ENCODE data around the gene YY1AP1.
"Not testable (repeated sequence)": the region's sequence is repeated elsewhere in the genome, so short reads cannot be mapped to it uniquely, and the experiment has no call there.

YY1AP1 gene

GRCh38 chr1:155719703-155720102, 31.1 kb upstream of the YY1AP1 start:
- DNase-seq, result no peak
- Histone ChIP-seq H2AFZ (ENCODE audit: low read depth, low read length) (no peak overlapping the region), H3K36me3 (ENCODE audit: insufficient read depth, low read length) (peaks cover 50% of the 10 kb centered on the region), H3K4me3 (ENCODE audit: low read depth in 1 of 2, low read length in 2 of 2) (no peak overlapping the region), H3K4me1 (ENCODE audit: insufficient read depth, low read length) (no peaks in the 10 kb centered on the region), H3K27me3 (ENCODE audit: insufficient read depth, low read length, poor library complexity) (no peaks in the 10 kb centered on the region), H3K9ac (ENCODE audit: low read depth, low read length) (no peak overlapping the region), H4K20me1 (ENCODE audit: insufficient read depth, low read length) (0 out of 2 replicates have a peak, but pooled peaks cover 3% of the 10 kb centered on the region), H3K4me2 (ENCODE audit: insufficient read depth, low read length) (no peak overlapping the region), H3K9me3 (ENCODE audit: insufficient read depth, low read length, severe bottlenecking) (no peaks in the 10 kb centered on the region), H3K79me2 (ENCODE audit: insufficient read depth, low read length) (peaks cover 15% of the 10 kb centered on the region; the same call in 1 of the 2 replicates), H3K27ac (ENCODE audit: low read length) (no peak overlapping the region)
- TF ChIP-seq EZH2 (IDR thresholded peaks at IDR 0.05; ENCODE audit: borderline replicate concordance, low read depth, low read length, severe bottlenecking) (no peak), CTCF (IDR thresholded peaks at IDR 0.05; ENCODE audit: borderline replicate concordance, extremely low read depth, low read length, poor library complexity, severe bottlenecking) (no peak)
- ATAC-seq (ENCODE audit: insufficient read depth, low read depth), result no peak

GRCh38 chr1:155718524-155719115, 30.0 kb upstream of the YY1AP1 start:
- not testable (repeated sequence) for H3K9ac ChIP-seq (ENCODE audit: low read depth, low read length); H3K4me3 ChIP-seq (ENCODE audit: low read depth in 1 of 2, low read length in 2 of 2); H3K4me2 ChIP-seq (ENCODE audit: insufficient read depth, low read length); H3K9me3 ChIP-seq (ENCODE audit: insufficient read depth, low read length, severe bottlenecking); H3K4me1 ChIP-seq (ENCODE audit: insufficient read depth, low read length); H3K27ac ChIP-seq (ENCODE audit: low read length); H2AFZ ChIP-seq (ENCODE audit: low read depth, low read length); H3K27me3 ChIP-seq (ENCODE audit: insufficient read depth, low read length, poor library complexity); DNase-seq; ATAC-seq (ENCODE audit: insufficient read depth, low read depth); H4K20me1 ChIP-seq (ENCODE audit: insufficient read depth, low read length)
- Histone ChIP-seq H3K36me3 (ENCODE audit: insufficient read depth, low read length) (peaks cover 56% of the 10 kb centered on the region), H3K79me2 (ENCODE audit: insufficient read depth, low read length) (peaks cover 25% of the 10 kb centered on the region)

GRCh38 chr1:155717041-155717440, 28.5 kb upstream of the YY1AP1 start:
- no peaks in the 10 kb centered on the region for H3K4me1 ChIP-seq (ENCODE audit: insufficient read depth, low read length)
- 0 out of 2 replicates have a peak, but pooled peaks cover 3% of the 10 kb centered on the region for H4K20me1 ChIP-seq (ENCODE audit: insufficient read depth, low read length)
- peaks cover 61% of the 10 kb centered on the region for H3K36me3 ChIP-seq (ENCODE audit: insufficient read depth, low read length)
- peaks cover 27% of the 10 kb centered on the region for H3K79me2 ChIP-seq (ENCODE audit: insufficient read depth, low read length)
- DNase-seq (no peak), ATAC-seq (ENCODE audit: insufficient read depth, low read depth) (no peak)
- H3K9ac ChIP-seq (ENCODE audit: low read depth, low read length), result no peak overlapping the region
- H3K4me3 ChIP-seq (ENCODE audit: low read depth in 1 of 2, low read length in 2 of 2), result no peak overlapping the region
- H3K9me3 ChIP-seq (ENCODE audit: insufficient read depth, low read length, severe bottlenecking), result no peaks in the 10 kb centered on the region
- H3K27ac ChIP-seq (ENCODE audit: low read length), result no peak overlapping the region
- H2AFZ ChIP-seq (ENCODE audit: low read depth, low read length), result no peak overlapping the region
- no peak for TF ChIP-seq CTCF (IDR thresholded peaks at IDR 0.05; ENCODE audit: borderline replicate concordance, extremely low read depth, low read length, poor library complexity, severe bottlenecking)
- TF ChIP-seq EZH2 (IDR thresholded peaks at IDR 0.05; ENCODE audit: borderline replicate concordance, low read depth, low read length, severe bottlenecking), result no peak
- no peak overlapping the region for H3K4me2 ChIP-seq (ENCODE audit: insufficient read depth, low read length)
- no peaks in the 10 kb centered on the region for H3K27me3 ChIP-seq (ENCODE audit: insufficient read depth, low read length, poor library complexity)

- Histone ChIP-seq H3K9me3 (ENCODE audit: insufficient read depth, low read length, severe bottlenecking) (no peaks in the 10 kb centered on the region), H3K4me2 (ENCODE audit: insufficient read depth, low read length) (no peak overlapping the region), H3K4me1 (ENCODE audit: insufficient read depth, low read length) (no peaks in the 10 kb centered on the region), H3K36me3 (ENCODE audit: insufficient read depth, low read length) (peaks cover 57% of the 10 kb centered on the region), H4K20me1 (ENCODE audit: insufficient read depth, low read length) (0 out of 2 replicates have a peak, but pooled peaks cover 3% of the 10 kb centered on the region), H3K27me3 (ENCODE audit: insufficient read depth, low read length, poor library complexity) (no peaks in the 10 kb centered on the region), H3K9ac (ENCODE audit: low read depth, low read length) (no peak overlapping the region), H3K27ac (ENCODE audit: low read length) (no peak overlapping the region), H2AFZ (ENCODE audit: low read depth, low read length) (no peak overlapping the region), H3K4me3 (ENCODE audit: low read depth in 1 of 2, low read length in 2 of 2) (no peak overlapping the region), H3K79me2 (ENCODE audit: insufficient read depth, low read length) (peaks cover 28% of the 10 kb centered on the region)
- ATAC-seq (ENCODE audit: insufficient read depth, low read depth), result no peak
- no peak for DNase-seq
- TF ChIP-seq EZH2 (IDR thresholded peaks at IDR 0.05; ENCODE audit: borderline replicate concordance, low read depth, low read length, severe bottlenecking), result no peak
- no peak for TF ChIP-seq CTCF (IDR thresholded peaks at IDR 0.05; ENCODE audit: borderline replicate concordance, extremely low read depth, low read length, poor library complexity, severe bottlenecking)
Observed at GRCh38 chr1:155715777-155716176, 27.2 kb upstream of the YY1AP1 start.

- not testable (repeated sequence) for H3K4me2 ChIP-seq (ENCODE audit: insufficient read depth, low read length); H2AFZ ChIP-seq (ENCODE audit: low read depth, low read length); H3K9ac ChIP-seq (ENCODE audit: low read depth, low read length); ATAC-seq (ENCODE audit: insufficient read depth, low read depth); H3K27ac ChIP-seq (ENCODE audit: low read length); DNase-seq; H3K27me3 ChIP-seq (ENCODE audit: insufficient read depth, low read length, poor library complexity); H3K4me1 ChIP-seq (ENCODE audit: insufficient read depth, low read length); H3K9me3 ChIP-seq (ENCODE audit: insufficient read depth, low read length, severe bottlenecking); H3K4me3 ChIP-seq (ENCODE audit: low read depth in 1 of 2, low read length in 2 of 2); H4K20me1 ChIP-seq (ENCODE audit: insufficient read depth, low read length)
- Histone ChIP-seq H3K79me2 (ENCODE audit: insufficient read depth, low read length) (peaks cover 30% of the 10 kb centered on the region), H3K36me3 (ENCODE audit: insufficient read depth, low read length) (peaks cover 55% of the 10 kb centered on the region)
Observed at GRCh38 chr1:155715056-155715455, 26.5 kb upstream of the YY1AP1 start.
